Activated CD4-positive, alpha-beta memory T cell treated with anti-CD3 and anti-CD28 coated beads, Interleukin-2, amount 10 ng/mL, durations not matched to agents 7 days and 5 days (primary cell): ENCODE results near the gene UBQLN4. TPM values are rescaled to one million over a fixed set of nuclear protein-coding genes. Genes with fewer than 3 reads are reported as not detected.

Experiments
- CTCF ChIA-PET: fragments of 350-600 bp; sonication (Branson Sonifier 250); formaldehyde crosslinking; loops from one replicate; lab custom pipeline; 2021; ENCODE audit warnings: antibody characterized with exemption, inconsistent platforms; lab: Charles Lee
- POLR2A ChIA-PET: fragments of 350-600 bp; sonication (Branson Sonifier 250); formaldehyde crosslinking; loops from one replicate; lab custom pipeline; 2021; ENCODE audit warnings: antibody characterized with exemption; lab: Charles Lee
- DNase-seq: peaks from one replicate; pipeline ENCODE4 v3.0.0-alpha.2; 2020
- H3K27ac Mint-ChIP-seq: one replicate; pipeline ENCODE4 v1.8.0; 2021; ENCODE audit warnings: mild to moderate bottlenecking, mixed read lengths
- H3K27me3 Mint-ChIP-seq: one replicate; pipeline ENCODE4 v1.8.0; 2021; ENCODE audit warnings: mixed read lengths
- H3K36me3 Mint-ChIP-seq: one replicate; pipeline ENCODE4 v1.8.0; 2021; ENCODE audit warnings: low read depth, mixed read lengths
- H3K4me1 Mint-ChIP-seq: one replicate; pipeline ENCODE4 v1.8.0; 2021; ENCODE audit warnings: mixed read lengths
- H3K4me3 Mint-ChIP-seq: one replicate; pipeline ENCODE4 v1.8.0; 2021; ENCODE audit warnings: mild to moderate bottlenecking, mixed read lengths
- H3K9me3 Mint-ChIP-seq: one replicate; pipeline ENCODE4 v1.8.0; 2021; ENCODE audit warnings: mixed read lengths
- total RNA-seq, 2 experiments: library from RNA; stranded (reverse); gene quantifications; one replicate each; pipeline ENCODE4 v1.2.3, GENCODE V29; 2021

The UBQLN4 gene
- total RNA-seq, 2 experiments from 2014 or later = 27.0 to 31.2 TPM

- no peak overlapping the region for H3K4me3 Mint-ChIP-seq
- no peaks in the 10 kb centered on the region for H3K36me3 Mint-ChIP-seq
- H3K9me3 Mint-ChIP-seq = no peaks in the 10 kb centered on the region
- no peak overlapping the region for H3K27ac Mint-ChIP-seq
- CTCF ChIA-PET = interaction anchor here (0.9 to 17.8 kb wide), 10 partner anchors 13 to 228 kb away, joined by 3 to 612 read pairs (median 4); partner anchors contain the start of gene LMNA
- peaks cover 17% of the 10 kb centered on the region for H3K27me3 Mint-ChIP-seq
- DNase-seq = no peak
- POLR2A ChIA-PET = interaction anchor here (1.0 to 14.4 kb wide), 3 partner anchors 23 to 46 kb away, joined by 3 to 222 read pairs (median 5); partner anchors contain the start of gene LMNA
- H3K4me1 Mint-ChIP-seq = peaks cover 20% of the 10 kb centered on the region
Measured at GRCh38 chr1:156091610-156092009, 38.0 kb upstream of the UBQLN4 start.

- H3K4me3 Mint-ChIP-seq = no peak overlapping the region
- ChIA-PET POLR2A (interaction anchor here (1.0 to 14.4 kb wide), 3 partner anchors 37 to 135 kb away, joined by 3 to 222 read pairs (median 4); no protein-coding TSS in a partner anchor), CTCF (interaction anchor here (0.6 to 17.8 kb wide), 13 partner anchors 13 to 295 kb away, joined by 3 to 612 read pairs (median 4); no protein-coding TSS in a partner anchor)
- no peaks in the 10 kb centered on the region for H3K36me3 Mint-ChIP-seq
- H3K4me1 Mint-ChIP-seq = peaks cover 12% of the 10 kb centered on the region
- no peaks in the 10 kb centered on the region for H3K9me3 Mint-ChIP-seq
- no peak overlapping the region for H3K27ac Mint-ChIP-seq
- DNase-seq = peak; percentile 91
- H3K27me3 Mint-ChIP-seq = peaks cover 21% of the 10 kb centered on the region
Measured at GRCh38 chr1:156090840-156091188, 37.2 kb upstream of the UBQLN4 start.

- no peak for DNase-seq
- H3K9me3 Mint-ChIP-seq = no peaks in the 10 kb centered on the region
- no peak overlapping the region for H3K27ac Mint-ChIP-seq
- H3K36me3 Mint-ChIP-seq = no peaks in the 10 kb centered on the region
- H3K27me3 Mint-ChIP-seq = peaks cover 25% of the 10 kb centered on the region
- ChIA-PET POLR2A (interaction anchor here (1.1 to 14.4 kb wide), 2 partner anchors 38 to 135 kb away, joined by 4 to 222 read pairs; no protein-coding TSS in a partner anchor), CTCF (interaction anchor here (0.6 to 17.8 kb wide), 10 partner anchors 16 to 296 kb away, joined by 3 to 612 read pairs (median 4); no protein-coding TSS in a partner anchor)
- peaks cover 8% of the 10 kb centered on the region for H3K4me1 Mint-ChIP-seq
- no peak overlapping the region for H3K4me3 Mint-ChIP-seq
Measured at GRCh38 chr1:156090138-156090839, 36.7 kb upstream of the UBQLN4 start.

- POLR2A ChIA-PET = interaction anchor here (14.4 kb wide), 1 partner anchor 38 kb away, joined by 222 read pairs; no protein-coding TSS in a partner anchor
- DNase-seq = no peak
- H3K27me3 Mint-ChIP-seq = peaks cover 31% of the 10 kb centered on the region
- no peaks in the 10 kb centered on the region for H3K9me3 Mint-ChIP-seq
- H3K4me3 Mint-ChIP-seq = no peak overlapping the region
- H3K4me1 Mint-ChIP-seq = peaks cover 4% of the 10 kb centered on the region
- H3K36me3 Mint-ChIP-seq = no peaks in the 10 kb centered on the region
- H3K27ac Mint-ChIP-seq = no peak overlapping the region
- CTCF ChIA-PET = interaction anchor here (1.0 to 17.8 kb wide), 5 partner anchors 16 to 134 kb away, joined by 4 to 612 read pairs (median 5); no protein-coding TSS in a partner anchor
Measured at GRCh38 chr1:156089704-156090103, 36.1 kb upstream of the UBQLN4 start.

GRCh38 chr1:156086256-156086662, 32.7 kb upstream of the UBQLN4 start:
- no peak overlapping the region for H3K4me3 Mint-ChIP-seq
- no peaks in the 10 kb centered on the region for H3K9me3 Mint-ChIP-seq
- no peak for DNase-seq
- H3K27me3 Mint-ChIP-seq = peaks cover 43% of the 10 kb centered on the region
- ChIA-PET POLR2A (no interaction called here), CTCF (interaction anchor here (0.6 to 17.8 kb wide), 3 partner anchors 20 to 149 kb away, joined by 3 to 612 read pairs (median 5); no protein-coding TSS in a partner anchor)
- peaks cover 9% of the 10 kb centered on the region for H3K4me1 Mint-ChIP-seq
- no peak overlapping the region for H3K27ac Mint-ChIP-seq
- no peaks in the 10 kb centered on the region for H3K36me3 Mint-ChIP-seq

- H3K9me3 Mint-ChIP-seq = no peaks in the 10 kb centered on the region
- H3K4me1 Mint-ChIP-seq = peaks cover 8% of the 10 kb centered on the region
- CTCF ChIA-PET = interaction anchor here (0.6 to 17.8 kb wide), 5 partner anchors 13 to 62 kb away, joined by 5 to 612 read pairs (median 5); no protein-coding TSS in a partner anchor
- H3K4me3 Mint-ChIP-seq = peak overlapping the region; percentile 3
- H3K27me3 Mint-ChIP-seq = peaks cover 55% of the 10 kb centered on the region
- no peak for DNase-seq
- POLR2A ChIA-PET = no interaction called here
- no peak overlapping the region for H3K27ac Mint-ChIP-seq
- H3K36me3 Mint-ChIP-seq = no peaks in the 10 kb centered on the region
Measured at GRCh38 chr1:156083800-156084790, 30.5 kb upstream of the UBQLN4 start.

GRCh38 chr1:156082309-156083091, 28.9 kb upstream of the UBQLN4 start, which contains the start of gene MEX3A:
TSS of gene MEX3A (minus strand) at chr1:156082465. CDS start at chr1:156081998, 467 bp downstream.
- Mint-ChIP-seq H3K27ac (no peak within 1 kb of the TSS), H3K4me1 (peaks cover 8% of the 10 kb centered on the region), H3K36me3 (no peaks in the 10 kb centered on the region), H3K9me3 (no peaks in the 10 kb centered on the region), H3K4me3 (peak within 1 kb of the TSS; percentile 74), H3K27me3 (peaks cover 67% of the 10 kb centered on the region)
- peak; percentile 66 for DNase-seq
- CTCF ChIA-PET = interaction anchor here (1.4 to 1.9 kb wide), 4 partner anchors 14 to 63 kb away, joined by 4 to 5 read pairs (median 5); no protein-coding TSS in a partner anchor
- POLR2A ChIA-PET = no interaction called here

GRCh38 chr1:156081917-156082308, 28.3 kb upstream of the UBQLN4 start:
- Mint-ChIP-seq H3K4me1 (peaks cover 8% of the 10 kb centered on the region), H3K9me3 (no peaks in the 10 kb centered on the region), H3K27me3 (peaks cover 63% of the 10 kb centered on the region), H3K4me3 (peak overlapping the region; percentile 74), H3K36me3 (no peaks in the 10 kb centered on the region), H3K27ac (no peak overlapping the region)
- POLR2A ChIA-PET = no interaction called here
- CTCF ChIA-PET = interaction anchor here (1.6 to 1.9 kb wide), 2 partner anchors 15 kb away, joined by 4 to 5 read pairs; no protein-coding TSS in a partner anchor
- no peak for DNase-seq

GRCh38 chr1:156081180-156081916, 27.8 kb upstream of the UBQLN4 start:
- no peak overlapping the region for H3K27ac Mint-ChIP-seq
- no peaks in the 10 kb centered on the region for H3K9me3 Mint-ChIP-seq
- H3K27me3 Mint-ChIP-seq = peaks cover 58% of the 10 kb centered on the region
- no peak for DNase-seq
- H3K4me1 Mint-ChIP-seq = peaks cover 8% of the 10 kb centered on the region
- peak overlapping the region; percentile 52 for H3K4me3 Mint-ChIP-seq
- ChIA-PET POLR2A (no interaction called here), CTCF (interaction anchor here (1.9 kb wide), 1 partner anchor 15 kb away, joined by 4 read pairs; no protein-coding TSS in a partner anchor)
- H3K36me3 Mint-ChIP-seq = no peaks in the 10 kb centered on the region

- POLR2A ChIA-PET = no interaction called here
Measured at GRCh38 chr1:156080863-156081179, 27.2 kb upstream of the UBQLN4 start.

GRCh38 chr1:156080241-156080862, 26.8 kb upstream of the UBQLN4 start:
- no peak overlapping the region for H3K4me3 Mint-ChIP-seq
- no peak for DNase-seq
- ChIA-PET CTCF (no interaction called here), POLR2A (no interaction called here)
- peaks cover 10% of the 10 kb centered on the region for H3K4me1 Mint-ChIP-seq
- no peaks in the 10 kb centered on the region for H3K9me3 Mint-ChIP-seq
- H3K27me3 Mint-ChIP-seq = peaks cover 54% of the 10 kb centered on the region
- no peaks in the 10 kb centered on the region for H3K36me3 Mint-ChIP-seq
- no peak overlapping the region for H3K27ac Mint-ChIP-seq

More at GRCh38 chr1:156080863-156081179, 27.2 kb upstream of the UBQLN4 start:
- DNase-seq = no peak
- CTCF ChIA-PET = no interaction called here
- Mint-ChIP-seq H3K4me3 (no peak overlapping the region), H3K9me3 (no peaks in the 10 kb centered on the region), H3K36me3 (no peaks in the 10 kb centered on the region), H3K4me1 (peaks cover 8% of the 10 kb centered on the region), H3K27me3 (peaks cover 54% of the 10 kb centered on the region), H3K27ac (no peak overlapping the region)
